OCI-LY3 (cell line): ENCODE data around the gene ENC1.

Experiments
- H2AFZ ChIP-seq: fragments of 200-600, 300-600 bp; shearing (Covaris generic); 2 replicates; pipeline ENCODE4 v1.6.0; 2014; ENCODE audit warnings: antibody characterized with exemption, low read depth, low read length
- H3K27ac ChIP-seq: fragments of 200-600, 300-600 bp; sonication (generic); 2 replicates; pipeline ENCODE4 v1.5.1; 2014; ENCODE audit warnings: mild to moderate bottlenecking, low read length, moderate library complexity, mixed read lengths
- H3K27me3 ChIP-seq: fragments of 200-600, 300-600 bp; sonication (generic); 2 replicates; pipeline ENCODE4 v1.6.1; 2014; ENCODE audit warnings: low read depth, low read length, mixed read lengths
- H3K36me3 ChIP-seq: fragments of 200-600, 300-600 bp; sonication (generic); replicated peaks from 2 replicates; pipeline ENCODE3; 2014; ENCODE audit warnings: low read depth, low read length, mixed read lengths
- H3K4me1 ChIP-seq: fragments of 300-600, 200-600 bp; sonication (generic); 2 replicates; pipeline ENCODE4 v1.6.1; 2014; ENCODE audit warnings: low read length, mixed read lengths
- H3K4me2 ChIP-seq: fragments of 200-600, 300-600 bp; sonication (generic); 2 replicates; pipeline ENCODE4 v1.6.1; 2014; ENCODE audit warnings: low read length, mixed read lengths
- H3K4me3 ChIP-seq: fragments of 300-600, 200-600 bp; sonication (generic); 2 replicates; pipeline ENCODE4 v1.5.1; 2014; ENCODE audit warnings: antibody characterized with exemption, mild to moderate bottlenecking, low read length, moderate library complexity
- H3K79me2 ChIP-seq: fragments of 300-600, 200-600 bp; shearing (Covaris generic); 2 replicates; pipeline ENCODE4 v1.6.1; 2014; ENCODE audit warnings: mild to moderate bottlenecking, low read length, mixed read lengths
- H3K9ac ChIP-seq: fragments of 300-600, 200-600 bp; shearing (Covaris generic); 2 replicates; pipeline ENCODE4 v1.6.0; 2014; ENCODE audit warnings: mild to moderate bottlenecking, low read length, moderate library complexity
- H3K9me3 ChIP-seq: fragments of 200-600, 300-600 bp; shearing (Covaris generic); 2 replicates; pipeline ENCODE4 v1.6.1; 2014; ENCODE audit warnings: low read length, mixed read lengths; ENCODE audit not compliant: insufficient read depth
- H4K20me1 ChIP-seq: fragments of 200-600, 300-600 bp; sonication (generic); 2 replicates; pipeline ENCODE4 v1.6.1; 2016; ENCODE audit warnings: low read length, mixed read lengths; ENCODE audit not compliant: insufficient read depth
- EZH2phosphoT487 ChIP-seq: fragments of 200-600 bp; shearing (Covaris generic); IDR thresholded peaks from 2 replicates; pipeline ENCODE4 v1.6.1; 2018; ENCODE audit warnings: antibody characterized with exemption, mixed run types, low read depth
- TF ChIP-seq, protein P1 (sequence below): fragments of 200-600, 300-600 bp; sonication (generic); IDR thresholded peaks from 2 replicates; pipeline ENCODE4 v1.5.1; 2014; ENCODE audit warnings: antibody characterized with exemption, low read length, low read depth

ENC1 gene

DNA sequence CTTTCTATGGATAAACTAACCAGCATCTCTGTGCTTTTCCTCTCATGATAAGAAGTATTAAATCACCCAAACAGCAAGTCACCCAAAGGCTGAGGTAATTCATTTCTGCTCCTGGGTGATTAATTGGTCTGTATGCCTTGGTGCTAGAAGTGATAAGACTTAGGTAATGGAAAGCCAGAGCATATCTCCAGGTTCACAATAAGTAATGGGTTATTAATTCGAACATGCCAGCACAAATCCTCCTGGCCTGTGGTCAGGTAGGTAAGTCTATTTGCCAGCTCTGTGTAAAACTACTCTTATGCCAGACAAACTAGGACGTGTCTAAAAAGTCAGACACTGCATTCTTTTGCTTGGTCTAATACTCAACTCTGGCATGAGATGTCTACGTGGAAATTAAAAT, 11.2 kb upstream of the ENC1 start:
- Histone ChIP-seq H3K9me3 (no peaks in the 10 kb centered on the region), H3K4me2 (no peak overlapping the region), H3K9ac (no peak overlapping the region), H3K27me3 (peaks cover 10% of the 10 kb centered on the region; the same call in 1 of the 2 replicates), H3K4me1 (no peaks in the 10 kb centered on the region), H2AFZ (no peak overlapping the region), H3K79me2 (no peaks in the 10 kb centered on the region), H3K4me3 (no peak overlapping the region), H3K27ac (no peak overlapping the region), H3K36me3 (no peaks in the 10 kb centered on the region), H4K20me1 (no peaks in the 10 kb centered on the region)
- no peak for TF ChIP-seq EZH2phosphoT487
- TF ChIP-seq, protein P1, sequence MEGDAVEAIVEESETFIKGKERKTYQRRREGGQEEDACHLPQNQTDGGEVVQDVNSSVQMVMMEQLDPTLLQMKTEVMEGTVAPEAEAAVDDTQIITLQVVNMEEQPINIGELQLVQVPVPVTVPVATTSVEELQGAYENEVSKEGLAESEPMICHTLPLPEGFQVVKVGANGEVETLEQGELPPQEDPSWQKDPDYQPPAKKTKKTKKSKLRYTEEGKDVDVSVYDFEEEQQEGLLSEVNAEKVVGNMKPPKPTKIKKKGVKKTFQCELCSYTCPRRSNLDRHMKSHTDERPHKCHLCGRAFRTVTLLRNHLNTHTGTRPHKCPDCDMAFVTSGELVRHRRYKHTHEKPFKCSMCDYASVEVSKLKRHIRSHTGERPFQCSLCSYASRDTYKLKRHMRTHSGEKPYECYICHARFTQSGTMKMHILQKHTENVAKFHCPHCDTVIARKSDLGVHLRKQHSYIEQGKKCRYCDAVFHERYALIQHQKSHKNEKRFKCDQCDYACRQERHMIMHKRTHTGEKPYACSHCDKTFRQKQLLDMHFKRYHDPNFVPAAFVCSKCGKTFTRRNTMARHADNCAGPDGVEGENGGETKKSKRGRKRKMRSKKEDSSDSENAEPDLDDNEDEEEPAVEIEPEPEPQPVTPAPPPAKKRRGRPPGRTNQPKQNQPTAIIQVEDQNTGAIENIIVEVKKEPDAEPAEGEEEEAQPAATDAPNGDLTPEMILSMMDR: no peak

DNA sequence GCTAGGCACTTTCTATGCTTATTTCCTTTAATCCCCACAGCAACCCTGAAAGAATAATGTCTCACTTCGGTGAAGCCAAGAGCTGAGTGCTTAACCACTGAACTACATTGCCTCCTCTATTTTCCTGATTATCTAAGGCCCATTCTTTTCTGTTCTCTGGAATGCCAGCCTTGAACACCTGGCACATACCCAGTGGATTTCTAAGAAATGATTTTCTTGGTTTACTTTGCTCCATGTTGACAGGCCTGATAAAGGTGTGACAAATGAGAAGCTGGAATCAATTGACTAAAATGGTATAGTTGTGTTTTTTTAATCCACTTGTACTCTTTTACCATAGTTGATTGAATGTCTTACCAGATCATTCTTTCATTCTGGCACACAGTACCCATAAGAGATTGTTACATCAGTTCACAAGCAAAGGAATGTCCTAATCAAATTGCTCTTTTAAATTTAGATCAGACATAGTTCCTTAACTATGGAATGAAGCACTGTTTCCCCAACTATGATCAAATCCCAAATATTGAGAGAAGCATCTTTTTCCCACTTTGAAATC, 9.0 kb upstream of the ENC1 start:
- no peak overlapping the region for H3K27ac ChIP-seq
- no peak overlapping the region for H3K9ac ChIP-seq
- H3K27me3 ChIP-seq: peaks cover 17% of the 10 kb centered on the region
- no peaks in the 10 kb centered on the region for H3K4me1 ChIP-seq
- H2AFZ ChIP-seq: no peak overlapping the region
- no peaks in the 10 kb centered on the region for H3K36me3 ChIP-seq
- H4K20me1 ChIP-seq: no peaks in the 10 kb centered on the region
- no peaks in the 10 kb centered on the region for H3K9me3 ChIP-seq
- no peaks in the 10 kb centered on the region for H3K79me2 ChIP-seq
- H3K4me2 ChIP-seq: no peak overlapping the region
- no peak for TF ChIP-seq EZH2phosphoT487
- TF ChIP-seq, protein P1: no peak
- H3K4me3 ChIP-seq: no peak overlapping the region

DNA sequence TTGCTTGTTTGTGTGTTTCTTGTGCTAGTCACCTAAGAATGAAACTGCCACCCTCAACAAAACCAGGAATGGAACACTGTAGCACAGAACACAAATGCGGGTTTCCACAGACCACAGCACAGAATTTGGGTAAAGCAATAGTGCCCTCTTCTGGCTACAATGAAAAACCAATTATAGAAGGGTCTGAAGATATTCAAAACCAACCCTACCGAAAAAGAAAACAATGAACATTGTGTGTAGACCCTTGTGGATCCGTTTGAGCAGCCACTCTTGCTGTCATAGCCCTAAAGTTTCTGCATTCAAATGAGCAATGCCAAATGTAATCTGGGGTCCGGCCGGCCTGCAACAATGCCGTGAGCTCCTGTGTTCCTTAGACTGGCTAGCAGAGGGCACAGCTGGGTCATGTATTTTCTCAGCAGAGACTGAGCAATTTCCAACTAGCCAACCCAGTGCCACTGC, 8.3 kb upstream of the ENC1 start:
- TF ChIP-seq, protein P1: peak; percentile 67
- no peak for TF ChIP-seq EZH2phosphoT487
- H3K4me3 ChIP-seq: 0 out of 2 replicates have a peak overlapping the region, but pooled peaks have one; percentile 19
- H2AFZ ChIP-seq: 0 out of 2 replicates have a peak overlapping the region, but pooled peaks have one; percentile 45
- no peak overlapping the region for H3K9ac ChIP-seq
- no peak overlapping the region for H3K27ac ChIP-seq
- no peaks in the 10 kb centered on the region for H3K9me3 ChIP-seq
- peaks cover 17% of the 10 kb centered on the region for H3K27me3 ChIP-seq
- H3K79me2 ChIP-seq: no peaks in the 10 kb centered on the region
- H4K20me1 ChIP-seq: no peaks in the 10 kb centered on the region
- H3K4me2 ChIP-seq: peak overlapping the region; percentile 64
- no peaks in the 10 kb centered on the region for H3K36me3 ChIP-seq
- H3K4me1 ChIP-seq: no peaks in the 10 kb centered on the region

DNA sequence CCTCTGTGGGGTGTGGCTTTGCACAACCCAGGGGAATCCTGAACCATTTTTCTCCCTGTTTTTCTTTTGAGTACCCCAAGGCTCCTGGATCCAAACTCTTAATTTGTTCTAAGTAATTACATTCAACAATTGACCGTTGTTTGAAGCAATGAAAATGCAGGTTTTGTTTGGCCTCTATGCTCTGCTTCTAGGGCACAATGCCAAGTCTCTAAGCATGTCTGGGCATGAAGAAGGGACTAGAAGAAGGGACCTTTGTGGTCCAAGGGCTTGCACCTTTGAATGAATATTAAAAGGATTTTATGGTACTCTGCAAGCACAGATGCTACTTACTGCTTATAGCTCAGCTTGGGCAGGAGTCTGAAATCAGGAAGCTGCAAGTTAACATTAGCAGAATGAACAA, 6.6 kb upstream of the ENC1 start:
- H3K4me3 ChIP-seq: no peak overlapping the region
- TF ChIP-seq, protein P1: no peak
- no peak for TF ChIP-seq EZH2phosphoT487
- H3K27me3 ChIP-seq: peaks cover 20% of the 10 kb centered on the region
- no peaks in the 10 kb centered on the region for H3K36me3 ChIP-seq
- no peak overlapping the region for H2AFZ ChIP-seq
- no peak overlapping the region for H3K9ac ChIP-seq
- no peak overlapping the region for H3K27ac ChIP-seq
- H3K4me1 ChIP-seq: peaks cover 4% of the 10 kb centered on the region; the same call in 1 of the 2 replicates
- H3K9me3 ChIP-seq: no peaks in the 10 kb centered on the region
- no peaks in the 10 kb centered on the region for H4K20me1 ChIP-seq
- no peaks in the 10 kb centered on the region for H3K79me2 ChIP-seq
- no peak overlapping the region for H3K4me2 ChIP-seq
